K562 (cell line): ENCODE measurements around the gene PPP1R16B. TPM values are rescaled to one million over a fixed set of nuclear protein-coding genes. Genes with fewer than 3 reads are reported as not detected.

Experiments
- ELF1 ChIP-seq: fragments of 200-800 bp; sonication (Bioruptor generic); IDR thresholded peaks from 2 replicates; pipeline ENCODE4 v1.6.1; 2016; ENCODE audit warnings: missing genetic modification characterization, missing compliant biosample characterization
- ETV1 ChIP-seq: fragments of 450-650 bp; conservative IDR thresholded peaks from 2 replicates; pipeline ENCODE4 v1.6.1; 2016; ENCODE audit warnings: missing genetic modification characterization, control low read depth, low read depth, missing compliant biosample characterization
- EZH2 ChIP-seq: IDR thresholded peaks from 2 replicates; pipeline ENCODE4 v1.6.1; 2012; ENCODE audit warnings: low read depth, mild to moderate bottlenecking, inconsistent platforms, low read length, borderline replicate concordance
- HCFC1 ChIP-seq: IDR thresholded peaks from 2 replicates; pipeline ENCODE4 v1.6.1; 2012; ENCODE audit warnings: low read depth, low read length, improper control_type of control experiment
- HMG20B ChIP-seq: fragments of 250-450 bp; sonication (Bioruptor Pico); IDR thresholded peaks from 2 replicates; pipeline ENCODE4 v1.5.0; 2021; ENCODE audit warnings: mild to moderate bottlenecking
- ILF3 ChIP-seq: fragments of 450-650 bp; IDR thresholded peaks from 2 replicates; pipeline ENCODE4 v1.6.1; 2018; ENCODE audit warnings: antibody characterized with exemption, mild to moderate bottlenecking, moderate library complexity, borderline replicate concordance
- POLR2AphosphoS5 ChIP-seq: IDR thresholded peaks from 2 replicates; pipeline ENCODE4 v1.6.1; 2011; ENCODE audit warnings: mild to moderate bottlenecking, low read depth, low read length, moderate library complexity; ENCODE audit not compliant: control insufficient read depth, insufficient read depth
- PYGO2 ChIP-seq: fragments of 450-650 bp; IDR thresholded peaks from 2 replicates; pipeline ENCODE4 v1.6.1; 2016; ENCODE audit warnings: mild to moderate bottlenecking, missing genetic modification characterization, moderate library complexity, missing compliant biosample characterization
- RAD51 ChIP-seq: fragments of 450-650 bp; IDR thresholded peaks from 2 replicates; pipeline ENCODE4 v1.7.1; 2016; ENCODE audit warnings: low read depth, mild to moderate bottlenecking, borderline replicate concordance
- REST ChIP-seq, 2 experiments: fragments of 450-650 bp; formaldehyde crosslinking in 1 of 2; IDR thresholded peaks; 2 replicates each; pipeline versions ENCODE4 v1.4.0 to v1.6.1; 2014 to 2020; ENCODE audit warnings: mild to moderate bottlenecking in 2 of 2, borderline replicate concordance in 1 of 2, low read depth in 1 of 2
- SNAPC5 ChIP-seq: fragments of 250-450 bp; sonication (Bioruptor Pico); IDR thresholded peaks from 2 replicates; pipeline ENCODE4 v1.8.0; 2021; ENCODE audit warnings: moderate library complexity, mild to moderate bottlenecking, inconsistent platforms
- TFE3 ChIP-seq: fragments of 450-650 bp; formaldehyde crosslinking; IDR thresholded peaks from 2 replicates; pipeline ENCODE4 v1.4.0; 2020; ENCODE audit warnings: mild to moderate bottlenecking, mixed read lengths
- XRCC5 ChIP-seq: fragments of 200-400 bp; formaldehyde crosslinking; IDR thresholded peaks from 2 replicates; pipeline ENCODE4 v1.6.1; 2017; ENCODE audit warnings: low read depth, mild to moderate bottlenecking, low read length
- YBX1 ChIP-seq: fragments of 450-650 bp; IDR thresholded peaks from 2 replicates; pipeline ENCODE4 v1.7.1; 2016; ENCODE audit warnings: mild to moderate bottlenecking
- ZBTB5 ChIP-seq: fragments of 450-650 bp; IDR thresholded peaks from 2 replicates; pipeline ENCODE4 v1.6.1; 2017; ENCODE audit warnings: antibody characterized with exemption
- ZNF134 ChIP-seq: fragments of 250-450 bp; sonication (Bioruptor Pico); conservative IDR thresholded peaks from 2 replicates; pipeline ENCODE4 v1.4.0; 2020
- ZNF274 ChIP-seq: IDR thresholded peaks from 2 replicates; pipeline ENCODE4 v1.6.1; 2011; ENCODE audit warnings: low read depth, mild to moderate bottlenecking, low read length, moderate library complexity, borderline replicate concordance
- polyA plus RNA-seq, 8 experiments: library from polyadenylated mRNA; depleted of rRNA in 4 of 8; stranded (reverse) in 5 of 8; unstranded in 3 of 8; fragments of >200 nt; fragmentation: Nextera tagmentation in 2 of 8; fragmentation: Illumina TruSeq in 1 of 8; extraction: Ambion mirVana in 2 of 8; extraction: Trizol in 1 of 8; gene quantifications; 2 replicates each; pipeline versions ENCODE4 v1.2.1 to v1.2.3, GENCODE V29; 2011 to 2014; ENCODE audit warnings: inconsistent platforms in 1 of 8, missing spikeins in 1 of 8
- total RNA-seq, 7 experiments: library from RNA; depleted of rRNA in 6 of 7; stranded (reverse); fragments of >200 nt in 6 of 7; fragmentation: Illumina TruSeq in 2 of 7; extraction: Trizol in 2 of 7; gene quantifications; 2 replicates each; pipeline versions ENCODE4 v1.2.1 to v1.2.3, GENCODE V29; 2011 to 2021; ENCODE audit warnings: low replicate concordance in 1 of 7

The PPP1R16B gene
- total and polyA plus RNA-seq, 9 of the 15 experiments (the other 6 are each of a cell fraction or from before 2014, with no cell fraction given): 1.5 to 11.5 (median 6.8) TPM

- TF ChIP-seq REST (IDR thresholded peaks at IDR 0.05; ENCODE audit: borderline replicate concordance) (peak; percentile 35), REST (CRISPR knock-in tag; IDR thresholded peaks at IDR 0.05; ENCODE audit: low read depth) (no peak), ZNF134 (CRISPR knock-in tag) (no peak; the same call in 1 of the 2 replicates), EZH2 (peak; percentile 95; the same call in 1 of the 2 replicates), HMG20B (CRISPR knock-in tag) (no peak), HCFC1 (no peak), XRCC5 (0 out of 2 replicates have a peak, but pooled peaks have one; percentile 35), TFE3 (CRISPR knock-in tag) (no peak), ZNF274 (peak; percentile 91; the same call in 1 of the 2 replicates), RAD51 (peak; percentile 42; the same call in 1 of the 2 replicates), ELF1 (tag) (no peak; the same call in 1 of the 2 replicates), YBX1 (no peak), PYGO2 (tag) (peak; percentile 71), POLR2AphosphoS5 (peak; percentile 100), SNAPC5 (CRISPR knock-in tag) (no peak), ILF3 (no peak), ZBTB5 (no peak), ETV1 (tag) (peak; percentile 53; the same call in 1 of the 2 replicates)
Measured at GRCh38 chr20:38947931-38948362, 142.4 kb downstream of the PPP1R16B start (continued).
